Measurements from ENCODE around the gene GPHN.

GRCh38 chr14:67004521-67004920 is 496.6 kb downstream of the GPHN start:
- TF ChIP-seq CTCF (IDR thresholded peaks at IDR 0.05) = no peak
- TF ChIP-seq HDAC2 (IDR thresholded peaks at IDR 0.05) = no peak
- no peak for TF ChIP-seq MAX (IDR thresholded peaks at IDR 0.05)
- no peak for TF ChIP-seq MAZ (IDR thresholded peaks at IDR 0.05; ENCODE audit: borderline replicate concordance, low read depth, low read length)
- TF ChIP-seq MYC (IDR thresholded peaks at IDR 0.05; ENCODE audit: borderline replicate concordance, low read length) = no peak
- no peak for TF ChIP-seq PBX3 (IDR thresholded peaks at IDR 0.05)
- no peak for TF ChIP-seq POLR2A (IDR thresholded peaks at IDR 0.05; ENCODE audit: low read length)
- no peak for TF ChIP-seq SREBF2 (IDR thresholded peaks at IDR 0.05)
- no peak for TF ChIP-seq RFX5 (IDR thresholded peaks at IDR 0.05)
- TF ChIP-seq FOXS1 (CRISPR knock-in tag; IDR thresholded peaks at IDR 0.05) = no peak
- TF ChIP-seq RAD21 (conservative IDR thresholded peaks at IDR 0.05 in 1 of 2, IDR thresholded peaks at IDR 0.05 in 1 of 2) = no peak

Data from A549 (cell line).